CD14-positive monocyte (primary cell): Measurements from ENCODE around the gene RPS6KA3. TPM values are rescaled to one million over a fixed set of nuclear protein-coding genes. Genes with fewer than 3 reads are reported as not detected.
"Not testable (repeated sequence)": the region's sequence is repeated elsewhere in the genome, so short reads cannot be mapped to it uniquely, and the experiment has no call there.

Experiments
- DNase-seq, 3 donors: peaks; one replicate each; pipeline ENCODE4 v3.0.0-alpha.2; 2011 to 2022
- H2AFZ ChIP-seq: 2 replicates; pipeline ENCODE4 v1.6.0; 2012; ENCODE audit warnings: mild to moderate bottlenecking, low read depth, low read length, inconsistent platforms; ENCODE audit not compliant: insufficient read depth, poor library complexity, severe bottlenecking
- H3K27ac ChIP-seq, 2 donors: 1 replicate in 1 of 2; 2 replicates in 1 of 2; pipeline ENCODE4 v1.5.1; 2012 to 2013; ENCODE audit warnings: low read length in 2 of 2, control low read depth in 1 of 2, inconsistent platforms in 1 of 2, low read depth in 1 of 2, mild to moderate bottlenecking in 1 of 2
- H3K27me3 ChIP-seq, 2 donors: one replicate each; pipeline versions ENCODE4 v1.6.0 to v1.6.1; 2011 to 2013; ENCODE audit warnings: low read length in 2 of 2; ENCODE audit not compliant: control insufficient read depth in 2 of 2, insufficient read depth in 2 of 2
- H3K36me3 ChIP-seq, 2 donors: replicated peaks in 1 of 2; 1 replicate in 1 of 2; 2 replicates in 1 of 2; pipeline versions ENCODE4 v1.5.1 to v1.6.1; 2012 to 2013; ENCODE audit warnings: low read length in 2 of 2, control low read depth in 1 of 2, inconsistent platforms in 1 of 2, mild to moderate bottlenecking in 1 of 2; ENCODE audit not compliant: insufficient read depth in 2 of 2, control insufficient read depth in 1 of 2
- H3K4me1 ChIP-seq, 2 donors: 1 replicate in 1 of 2; 2 replicates in 1 of 2; pipeline versions ENCODE4 v1.5.1 to v1.6.1; 2012 to 2013; ENCODE audit warnings: low read length in 2 of 2, control low read depth in 1 of 2, inconsistent platforms in 1 of 2, mild to moderate bottlenecking in 1 of 2, moderate library complexity in 1 of 2; ENCODE audit not compliant: insufficient read depth in 2 of 2, control insufficient read depth in 1 of 2
- H3K4me2 ChIP-seq: replicated peaks from 2 replicates; pipeline ENCODE3; 2012; ENCODE audit warnings: low read length, moderate library complexity, mild to moderate bottlenecking; ENCODE audit not compliant: poor library complexity, severe bottlenecking; ENCODE audit errors: extremely low read depth
- H3K4me3 ChIP-seq, 3 experiments: fragments of 200-600 bp in 1 of 3; sonication (generic) in 1 of 3; replicated peaks in 1 of 3; 1 replicate in 2 of 3; 2 replicates in 1 of 3; pipeline ENCODE4 v1.5.1; 2011 to 2013; ENCODE audit warnings: low read length in 3 of 3, mild to moderate bottlenecking in 3 of 3, control low read depth in 2 of 3, low read depth in 2 of 3, inconsistent platforms in 1 of 3, moderate library complexity in 1 of 3
- H3K79me2 ChIP-seq: 2 replicates; pipeline ENCODE4 v1.6.0; 2012; ENCODE audit warnings: mild to moderate bottlenecking, control low read depth, inconsistent platforms, low read length, moderate library complexity; ENCODE audit not compliant: insufficient read depth
- H3K9ac ChIP-seq: 2 replicates; pipeline ENCODE4 v1.6.0; 2017; ENCODE audit warnings: low read length, mild to moderate bottlenecking; ENCODE audit not compliant: insufficient read depth, poor library complexity, severe bottlenecking
- H3K9me3 ChIP-seq, 2 donors: replicated peaks in 1 of 2; 1 replicate in 1 of 2; 2 replicates in 1 of 2; pipeline versions ENCODE4 v1.5.1 to v1.6.1; 2012 to 2013; ENCODE audit warnings: low read length in 2 of 2, control low read depth in 1 of 2; ENCODE audit not compliant: control insufficient read depth in 1 of 2, insufficient read depth in 1 of 2
- H4K20me1 ChIP-seq: 2 replicates; pipeline ENCODE4 v1.6.0; 2012; ENCODE audit warnings: mild to moderate bottlenecking, low read length, control low read depth, moderate library complexity; ENCODE audit not compliant: insufficient read depth
- H3K27ac Mint-ChIP-seq, 7 donors: one replicate each; pipeline ENCODE4 v1.8.0; 2020; ENCODE audit warnings: mild to moderate bottlenecking in 7 of 7, mixed read lengths in 7 of 7, moderate library complexity in 6 of 7, inconsistent platforms in 2 of 7
- H3K27me3 Mint-ChIP-seq, 3 donors: one replicate each; pipeline ENCODE4 v1.8.0; 2021 to 2022; ENCODE audit warnings: low read depth in 3 of 3, mild to moderate bottlenecking in 3 of 3, mixed read lengths in 3 of 3, moderate library complexity in 3 of 3, inconsistent platforms in 1 of 3
- H3K36me3 Mint-ChIP-seq, 2 donors: one replicate each; pipeline ENCODE4 v1.8.0; 2020; ENCODE audit warnings: mixed read lengths in 2 of 2, inconsistent platforms in 1 of 2, mild to moderate bottlenecking in 1 of 2
- H3K4me1 Mint-ChIP-seq: one replicate; pipeline ENCODE4 v1.8.0; 2020; ENCODE audit warnings: mild to moderate bottlenecking, mixed read lengths
- H3K4me3 Mint-ChIP-seq, 2 donors: one replicate each; pipeline ENCODE4 v1.8.0; 2020; ENCODE audit warnings: mild to moderate bottlenecking in 2 of 2, mixed read lengths in 2 of 2, moderate library complexity in 1 of 2
- H3K9me3 Mint-ChIP-seq, 7 donors: one replicate each; pipeline ENCODE4 v1.8.0; 2020 to 2022; ENCODE audit warnings: mixed read lengths in 7 of 7, mild to moderate bottlenecking in 6 of 7, moderate library complexity in 6 of 7, inconsistent platforms in 2 of 7
- CTCF ChIP-seq: fragments of 200-600 bp; IDR thresholded peaks from one replicate; pipeline ENCODE4 v1.8.0; 2022; ENCODE audit warnings: antibody characterized with exemption, mild to moderate bottlenecking
- WGBS: methylation state at CpG from one replicate; pipeline ENCODE4 v1.1.5; 2013; ENCODE audit warnings: missing lambda C conversion rate; ENCODE audit not compliant: insufficient coverage; 5-methylcytosine and 5-hydroxymethylcytosine counted together
- intact Hi-C, 2 donors: fragments of 100-400 bp; cut with micrococcal nuclease; formaldehyde crosslinking; loops; one replicate each; pipeline versions ENCODE4 v1.15.0 to v1.15.1; 2023
- polyA plus RNA-seq, 3 donors: library from polyadenylated mRNA; depleted of rRNA in 1 of 3; unstranded in 2 of 3; stranded (reverse) in 1 of 3; fragments of 300-500 nt in 2 of 3; fragments of >200 nt in 1 of 3; fragmentation: Illumina TruSeq in 2 of 3; gene quantifications; 1 replicate in 2 of 3; 2 replicates in 1 of 3; pipeline ENCODE4 v1.2.3, GENCODE V29; 2012 to 2021

The RPS6KA3 gene
- polyA plus RNA-seq, 3 donors = 14.6 to 28.2 (median 21.6) TPM

DNA sequence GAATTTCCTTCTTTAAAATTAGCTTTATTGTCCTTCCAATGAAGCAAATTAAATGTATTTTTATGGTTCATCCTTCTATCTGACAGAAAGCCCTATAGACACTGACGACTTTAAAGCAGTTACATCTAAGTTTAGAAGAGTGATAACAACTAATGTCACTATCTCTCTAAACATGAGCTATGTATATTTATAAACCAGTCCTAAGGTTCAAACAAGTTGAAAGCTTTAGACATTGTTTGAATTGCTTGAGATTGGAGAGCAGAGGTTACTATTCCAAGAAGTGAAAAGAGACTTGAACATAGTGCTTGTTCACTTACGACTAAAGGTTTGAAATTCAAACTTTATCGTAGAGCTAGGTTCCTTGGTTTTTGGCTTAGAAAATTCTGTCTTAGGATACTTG lies 94.8 kb downstream of the RPS6KA3 start:
- intact Hi-C loops = no loop called here
- H3K27ac Mint-ChIP-seq = no peak overlapping the region
- H3K4me1 Mint-ChIP-seq = no peaks in the 10 kb centered on the region
- no peak overlapping the region for H2AFZ ChIP-seq
- no peaks in the 10 kb centered on the region for H3K9me3 Mint-ChIP-seq
- DNase-seq = no peak
- H3K9me3 ChIP-seq = no peaks in the 10 kb centered on the region
- no peak overlapping the region for H3K4me3 ChIP-seq
- no peaks in the 10 kb centered on the region for H3K4me1 ChIP-seq
- H3K27me3 Mint-ChIP-seq = peaks cover 0 to 20% (median 0%) of the 10 kb centered on the region in 3 donors
- H3K36me3 Mint-ChIP-seq = peaks cover 45 to 56% of the 10 kb centered on the region in 2 donors
- peaks cover 0 to 20% of the 10 kb centered on the region in 2 donors for H3K27me3 ChIP-seq
- peaks cover 4% of the 10 kb centered on the region for H4K20me1 ChIP-seq
- no peaks in the 10 kb centered on the region for H3K79me2 ChIP-seq
- peaks cover 75 to 98% of the 10 kb centered on the region in 2 donors for H3K36me3 ChIP-seq
- no CpG with 5 or more reads among the region's 3 CpGs for WGBS
- H3K9ac ChIP-seq = no peak overlapping the region
- H3K27ac ChIP-seq = no peak overlapping the region
- TF ChIP-seq CTCF = no peak
- H3K4me3 Mint-ChIP-seq = no peak overlapping the region
- H3K4me2 ChIP-seq = no peak overlapping the region

DNA sequence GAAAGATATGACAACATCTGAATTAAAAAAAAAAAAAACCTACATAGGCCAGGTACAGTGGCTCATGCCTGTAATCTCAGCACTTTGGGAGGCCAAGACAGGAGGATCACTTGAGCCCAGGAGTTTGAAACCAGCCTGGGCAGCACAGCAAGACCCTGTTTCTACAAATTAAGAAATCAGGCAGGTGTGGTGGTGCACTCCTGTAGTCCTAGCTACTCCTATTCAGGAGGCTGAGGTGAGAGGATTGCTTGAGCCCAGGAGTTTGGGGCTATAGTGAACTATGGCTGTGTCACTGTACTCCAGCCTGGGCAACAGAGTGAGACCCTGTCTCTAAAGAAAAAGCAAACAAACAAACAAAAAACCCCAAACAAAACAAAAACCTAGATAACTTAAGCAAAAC lies 104.2 kb downstream of the RPS6KA3 start:
- H3K27ac ChIP-seq, H3K4me1 Mint-ChIP-seq, intact Hi-C loops, H3K4me3 ChIP-seq, H3K9ac ChIP-seq, DNase-seq, H3K9me3 ChIP-seq, H2AFZ ChIP-seq, H3K4me1 ChIP-seq, H3K79me2 ChIP-seq, H3K4me2 ChIP-seq, H3K4me3 Mint-ChIP-seq, H3K9me3 Mint-ChIP-seq: not testable (repeated sequence)
- Histone ChIP-seq H3K36me3 (peaks cover 56 to 86% of the 10 kb centered on the region in 2 donors), H4K20me1 (peaks cover 13% of the 10 kb centered on the region), H3K27me3 (peaks cover 0 to 21% of the 10 kb centered on the region in 2 donors)
- Mint-ChIP-seq H3K27ac (peak overlapping the region in 1 of 7 donors; percentile 48), H3K36me3 (peaks cover 49 to 55% of the 10 kb centered on the region in 2 donors), H3K27me3 (peaks cover 0 to 32% (median 0%) of the 10 kb centered on the region in 3 donors)
